ENCODE measurements around the gene CRELD1. TPM values are rescaled to one million over a fixed set of nuclear protein-coding genes. Genes with fewer than 3 reads are reported as not detected.
A peak's percentile ranks its signal among the peaks of the same experiment; 100 is the strongest.

Gene CRELD1
- total and polyA plus RNA-seq, 10 donors = 17.7 to 40.9 (median 30.6) TPM

- H3K9me3 ChIP-seq = no peaks in the 10 kb centered on the region
- 57 to 91% (median 85%) methylated on average over 1 to 10 of the region's 10 CpGs for WGBS, 5 donors
- H3K4me3 ChIP-seq = peak overlapping the region in 2 of 8 donors; percentile 70 to 84
- TF ChIP-seq POLR2AphosphoS5 (IDR thresholded peaks at IDR 0.05) = no peak
- TF ChIP-seq POLR2A (IDR thresholded peaks at IDR 0.05) = no peak
- intact Hi-C loops (cut with DNase I; ENCODE audit: low total_unique reads) = no loop called here
- DNase-seq = no peak
- H3K27me3 ChIP-seq (replicated peaks in 1 of 7) = peaks cover 0 to 22% (median 0%) of the 10 kb centered on the region in 7 donors
- H3K36me3 ChIP-seq = peaks cover 0 to 7% (median 0%) of the 10 kb centered on the region in 6 donors
- peak overlapping the region in 2 of 8 donors; percentile 84 for H3K27ac ChIP-seq
- peaks cover 10 to 52% (median 38%) of the 10 kb centered on the region in 6 donors for H3K4me1 ChIP-seq
Measured at GRCh38 chr3:9917820-9918219, 15.8 kb upstream of the CRELD1 start.

- 90 to 95% (median 93%) methylated on average over 7 to 8 of the region's 8 CpGs for WGBS, 5 donors
- Histone ChIP-seq H3K4me1 (peaks cover 10 to 52% (median 38%) of the 10 kb centered on the region in 6 donors), H3K9me3 (no peaks in the 10 kb centered on the region), H3K36me3 (peaks cover 0 to 7% (median 0%) of the 10 kb centered on the region in 6 donors), H3K27me3 (replicated peaks in 1 of 7) (peaks cover 0 to 22% (median 0%) of the 10 kb centered on the region in 7 donors), H3K4me3 (no peak overlapping the region), H3K27ac (no peak overlapping the region)
- TF ChIP-seq POLR2AphosphoS5 (IDR thresholded peaks at IDR 0.05) = no peak
- no peak for TF ChIP-seq POLR2A (IDR thresholded peaks at IDR 0.05)
- TF ChIP-seq CTCF (IDR thresholded peaks at IDR 0.05 in 8 of 11, conservative IDR thresholded peaks at IDR 0.05 in 3 of 11) = no peak
- intact Hi-C loops (cut with DNase I; ENCODE audit: low total_unique reads) = no loop called here
- peak; percentile 57 for DNase-seq
Measured at GRCh38 chr3:9918261-9919038, 15.2 kb upstream of the CRELD1 start.

- DNase-seq = peak; percentile 73
- intact Hi-C loops (cut with DNase I; ENCODE audit: low total_unique reads) = no loop called here
- Histone ChIP-seq H3K36me3 (peaks cover 0 to 42% (median 0%) of the 10 kb centered on the region in 6 donors), H3K9me3 (no peaks in the 10 kb centered on the region), H3K27ac (no peak overlapping the region), H3K4me3 (no peak overlapping the region), H3K27me3 (replicated peaks in 1 of 7) (no peaks in the 10 kb centered on the region), H3K4me1 (peaks cover 6 to 20% (median 11%) of the 10 kb centered on the region in 6 donors)
- TF ChIP-seq POLR2AphosphoS5 (IDR thresholded peaks at IDR 0.05) (no peak), POLR2A (IDR thresholded peaks at IDR 0.05) (no peak), CTCF (IDR thresholded peaks at IDR 0.05 in 8 of 11, conservative IDR thresholded peaks at IDR 0.05 in 3 of 11) (no peak)
- WGBS, 5 donors = 93 to 97% (median 94%) methylated on average over 3 to 23 of the region's 23 CpGs
Measured at GRCh38 chr3:9928158-9928557, 5.5 kb upstream of the CRELD1 start.

GRCh38 chr3:9930804-9931418 is 2.7 kb upstream of the CRELD1 start:
- TF ChIP-seq POLR2A (IDR thresholded peaks at IDR 0.05) (no peak), CTCF (IDR thresholded peaks at IDR 0.05 in 8 of 11, conservative IDR thresholded peaks at IDR 0.05 in 3 of 11) (no peak), POLR2AphosphoS5 (IDR thresholded peaks at IDR 0.05) (no peak)
- Histone ChIP-seq H3K27ac (no peak overlapping the region), H3K4me1 (peaks cover 19 to 42% (median 31%) of the 10 kb centered on the region in 6 donors), H3K4me3 (no peak overlapping the region), H3K36me3 (peaks cover 0 to 35% (median 0%) of the 10 kb centered on the region in 6 donors), H3K27me3 (replicated peaks in 1 of 7) (no peaks in the 10 kb centered on the region), H3K9me3 (no peaks in the 10 kb centered on the region)
- DNase-seq = no peak
- intact Hi-C loops (cut with DNase I; ENCODE audit: low total_unique reads) = no loop called here
- 86 to 98% (median 91%) methylated on average over 4 of the region's 4 CpGs for WGBS, 5 donors
